SU-DHL-6 (cell line): ENCODE measurements around the gene SDF2L1.

Experiments used
- EZH2phosphoT487 ChIP-seq: fragments of 200-600 bp; sonication (generic), shearing (Covaris generic); conservative IDR thresholded peaks from 2 replicates; pipeline ENCODE4 v1.6.1; 2018; ENCODE audit warnings: mild to moderate bottlenecking, antibody characterized with exemption, low read length, moderate library complexity, mixed read lengths
- TF ChIP-seq, protein P1 (sequence below): fragments of 200-600 bp; sonication (generic); IDR thresholded peaks from one replicate; pipeline ENCODE4 v1.5.1; 2017; ENCODE audit warnings: antibody characterized with exemption, mild to moderate bottlenecking, low read length, moderate library complexity; ENCODE audit not compliant: insufficient read depth, poor library complexity, severe bottlenecking

DNA sequence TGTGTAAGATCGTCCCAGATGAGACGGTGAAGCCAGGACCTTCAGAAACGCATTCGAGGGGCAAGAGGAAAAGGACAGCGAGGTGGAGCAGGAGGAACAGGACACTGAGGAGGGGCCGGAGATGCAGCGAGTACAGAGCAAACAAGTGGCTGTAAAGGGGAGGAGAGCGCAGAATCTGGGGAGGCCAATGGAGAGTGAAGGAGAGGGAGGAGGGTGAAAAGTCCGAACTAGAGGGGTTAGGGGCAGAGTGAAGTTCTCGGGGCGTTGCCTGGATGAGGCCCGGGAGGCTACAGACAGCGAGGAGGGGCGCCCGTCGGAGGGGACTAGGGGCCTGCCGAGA, 14.9 kb downstream of the SDF2L1 start:
- TF ChIP-seq, protein P1, sequence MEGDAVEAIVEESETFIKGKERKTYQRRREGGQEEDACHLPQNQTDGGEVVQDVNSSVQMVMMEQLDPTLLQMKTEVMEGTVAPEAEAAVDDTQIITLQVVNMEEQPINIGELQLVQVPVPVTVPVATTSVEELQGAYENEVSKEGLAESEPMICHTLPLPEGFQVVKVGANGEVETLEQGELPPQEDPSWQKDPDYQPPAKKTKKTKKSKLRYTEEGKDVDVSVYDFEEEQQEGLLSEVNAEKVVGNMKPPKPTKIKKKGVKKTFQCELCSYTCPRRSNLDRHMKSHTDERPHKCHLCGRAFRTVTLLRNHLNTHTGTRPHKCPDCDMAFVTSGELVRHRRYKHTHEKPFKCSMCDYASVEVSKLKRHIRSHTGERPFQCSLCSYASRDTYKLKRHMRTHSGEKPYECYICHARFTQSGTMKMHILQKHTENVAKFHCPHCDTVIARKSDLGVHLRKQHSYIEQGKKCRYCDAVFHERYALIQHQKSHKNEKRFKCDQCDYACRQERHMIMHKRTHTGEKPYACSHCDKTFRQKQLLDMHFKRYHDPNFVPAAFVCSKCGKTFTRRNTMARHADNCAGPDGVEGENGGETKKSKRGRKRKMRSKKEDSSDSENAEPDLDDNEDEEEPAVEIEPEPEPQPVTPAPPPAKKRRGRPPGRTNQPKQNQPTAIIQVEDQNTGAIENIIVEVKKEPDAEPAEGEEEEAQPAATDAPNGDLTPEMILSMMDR: no peak
- no peak for TF ChIP-seq EZH2phosphoT487
